ENCODE measurements around the gene RNF225. TPM values are rescaled to one million over a fixed set of nuclear protein-coding genes. Genes with fewer than 3 reads are reported as not detected.

The RNF225 gene
- total RNA-seq, 1 donor from 2014 or later: 0.79 TPM

DNA sequence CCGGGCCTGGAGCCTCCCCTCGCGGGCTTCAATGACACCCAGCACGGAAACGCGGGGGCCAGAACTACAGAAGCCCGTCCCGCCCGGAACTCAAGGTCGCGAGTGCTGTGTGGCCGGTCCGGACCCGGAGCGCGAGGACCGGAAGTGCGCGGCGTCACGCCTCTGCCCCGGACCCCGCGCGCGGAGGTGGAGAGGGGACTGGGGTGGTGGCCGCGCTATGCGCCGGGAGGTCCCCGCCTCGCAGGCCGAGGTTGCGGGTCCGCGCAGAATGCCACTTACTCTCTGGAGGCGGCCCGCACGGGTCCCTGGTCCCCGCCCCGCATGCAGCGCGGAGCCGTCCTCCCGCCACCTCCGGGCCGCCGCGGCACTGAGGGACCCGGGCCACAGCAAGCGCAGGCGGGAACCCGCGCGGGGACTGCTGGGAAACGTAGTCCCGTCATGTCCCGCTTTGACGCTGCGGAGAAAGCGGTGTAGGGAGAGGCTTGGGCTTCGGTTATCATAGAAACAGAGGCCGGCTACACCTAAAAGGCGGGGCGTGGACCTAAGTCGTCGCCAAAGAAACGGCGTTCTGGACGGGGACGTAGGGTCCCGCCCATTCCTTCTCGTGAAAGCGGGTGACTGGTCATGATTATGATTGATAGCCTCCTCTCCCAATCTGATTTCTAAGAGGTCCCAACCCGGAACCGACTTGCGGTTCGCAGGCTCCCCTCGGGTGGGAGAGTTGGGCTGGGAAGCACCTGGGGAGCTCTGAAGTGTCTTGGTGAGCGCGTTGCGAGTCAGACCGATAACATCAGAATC is 14.6 kb upstream of the RNF225 start, which contains the start of gene ZNF837:
Gene ZNF837 (minus strand): TSS at position 369 of the 798 bp plus-strand sequence. CDS start 11,698 bp downstream, outside the sequence.
- Histone ChIP-seq H3K36me3 (ENCODE audit: control insufficient read depth, insufficient read depth, low read length) (no peaks in the 10 kb centered on the region), H3K27me3 (ENCODE audit: control insufficient read depth, insufficient read depth, low read length) (no peaks in the 10 kb centered on the region), H3K4me3 (ENCODE audit: low read depth, low read length) (peak within 1 kb of the TSS; percentile 51)
- TF ChIP-seq, protein P1, sequence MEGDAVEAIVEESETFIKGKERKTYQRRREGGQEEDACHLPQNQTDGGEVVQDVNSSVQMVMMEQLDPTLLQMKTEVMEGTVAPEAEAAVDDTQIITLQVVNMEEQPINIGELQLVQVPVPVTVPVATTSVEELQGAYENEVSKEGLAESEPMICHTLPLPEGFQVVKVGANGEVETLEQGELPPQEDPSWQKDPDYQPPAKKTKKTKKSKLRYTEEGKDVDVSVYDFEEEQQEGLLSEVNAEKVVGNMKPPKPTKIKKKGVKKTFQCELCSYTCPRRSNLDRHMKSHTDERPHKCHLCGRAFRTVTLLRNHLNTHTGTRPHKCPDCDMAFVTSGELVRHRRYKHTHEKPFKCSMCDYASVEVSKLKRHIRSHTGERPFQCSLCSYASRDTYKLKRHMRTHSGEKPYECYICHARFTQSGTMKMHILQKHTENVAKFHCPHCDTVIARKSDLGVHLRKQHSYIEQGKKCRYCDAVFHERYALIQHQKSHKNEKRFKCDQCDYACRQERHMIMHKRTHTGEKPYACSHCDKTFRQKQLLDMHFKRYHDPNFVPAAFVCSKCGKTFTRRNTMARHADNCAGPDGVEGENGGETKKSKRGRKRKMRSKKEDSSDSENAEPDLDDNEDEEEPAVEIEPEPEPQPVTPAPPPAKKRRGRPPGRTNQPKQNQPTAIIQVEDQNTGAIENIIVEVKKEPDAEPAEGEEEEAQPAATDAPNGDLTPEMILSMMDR (IDR thresholded peaks at IDR 0.05; ENCODE audit: insufficient read depth, low read length, severe bottlenecking): no peak
- peak; percentile 100 for DNase-seq (ENCODE audit: low read depth)
- peak; percentile 92 for FAIRE-seq

DNA sequence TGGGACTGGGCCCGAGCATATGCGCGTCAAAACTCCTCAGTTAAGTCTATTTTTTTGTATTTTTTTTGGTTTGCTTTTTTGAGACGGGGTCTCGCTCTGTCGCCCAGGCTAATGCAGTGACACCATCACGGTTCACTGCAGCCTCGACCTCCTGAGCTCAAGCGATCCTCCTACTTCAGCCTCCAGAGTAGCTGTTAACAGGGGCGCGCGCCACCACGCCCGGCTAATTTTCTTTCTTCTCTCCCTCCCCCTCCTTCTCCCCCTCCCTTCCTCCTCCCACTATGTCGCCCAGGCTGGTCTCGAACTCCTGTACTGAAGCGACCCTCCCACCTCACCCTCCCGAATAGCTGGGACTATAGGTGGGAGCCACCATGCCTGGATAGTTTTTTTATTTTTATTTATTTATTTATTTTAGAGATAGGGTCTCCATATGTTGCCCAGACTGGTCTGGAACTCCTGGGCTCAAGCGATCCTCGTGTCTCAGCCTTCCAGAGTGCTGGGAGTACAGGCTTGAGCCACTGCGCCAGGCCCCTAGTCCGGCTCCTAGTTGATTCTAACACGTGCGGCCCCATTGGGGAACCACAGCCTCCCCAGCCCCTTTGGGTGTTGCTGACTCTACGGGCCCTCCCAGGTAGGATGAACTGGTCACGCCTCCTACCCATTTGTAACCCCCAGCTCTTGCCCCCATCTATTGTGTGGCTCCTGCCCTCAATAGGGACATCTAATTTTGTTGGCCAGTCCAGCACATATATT is 13.8 kb upstream of the RNF225 start:
- Histone ChIP-seq H3K27me3 (ENCODE audit: control insufficient read depth, insufficient read depth, low read length) (no peaks in the 10 kb centered on the region), H3K36me3 (ENCODE audit: control insufficient read depth, insufficient read depth, low read length) (no peaks in the 10 kb centered on the region), H3K4me3 (ENCODE audit: low read depth, low read length) (peak overlapping the region; percentile 51)
- TF ChIP-seq, protein P1 (IDR thresholded peaks at IDR 0.05; ENCODE audit: insufficient read depth, low read length, severe bottlenecking): no peak
- FAIRE-seq (no peak), DNase-seq (ENCODE audit: low read depth) (no peak)

DNA sequence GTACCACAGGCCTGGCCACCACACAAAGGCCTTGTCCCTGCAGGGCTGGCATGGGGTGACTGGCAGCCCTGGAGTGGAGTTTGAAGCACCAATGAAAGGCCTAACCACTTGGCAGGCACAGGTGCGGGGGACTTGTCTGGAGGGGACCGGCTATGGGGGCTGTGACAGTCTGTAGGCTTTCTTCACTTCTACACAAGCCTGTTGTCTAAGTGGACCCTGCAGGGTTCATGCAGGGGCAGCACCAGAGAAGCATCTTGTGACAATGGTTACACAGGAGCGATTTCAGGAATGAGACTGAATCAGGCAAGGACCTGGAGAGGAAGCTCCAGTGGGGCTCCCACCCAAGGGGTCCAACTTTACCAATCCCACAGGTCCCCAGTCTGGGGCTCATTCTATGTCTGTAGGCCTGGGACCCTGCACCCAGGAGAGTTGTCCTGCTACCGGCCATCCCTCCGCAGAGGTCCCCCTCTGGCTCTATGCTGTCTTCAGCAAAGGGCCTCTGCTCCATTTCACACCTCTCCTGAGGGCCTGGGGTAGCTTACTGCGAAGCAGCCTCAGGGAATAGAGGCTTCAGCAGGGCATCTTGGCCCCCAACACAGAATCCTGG is 12.4 kb upstream of the RNF225 start:
- DNase-seq (ENCODE audit: low read depth) (no peak), FAIRE-seq (no peak)
- TF ChIP-seq, protein P1 (IDR thresholded peaks at IDR 0.05; ENCODE audit: insufficient read depth, low read length, severe bottlenecking): no peak
- H3K4me3 ChIP-seq (ENCODE audit: low read depth, low read length): no peak overlapping the region
- no peaks in the 10 kb centered on the region for H3K27me3 ChIP-seq (ENCODE audit: control insufficient read depth, insufficient read depth, low read length)
- H3K36me3 ChIP-seq (ENCODE audit: control insufficient read depth, insufficient read depth, low read length): peaks cover 3% of the 10 kb centered on the region

DNA sequence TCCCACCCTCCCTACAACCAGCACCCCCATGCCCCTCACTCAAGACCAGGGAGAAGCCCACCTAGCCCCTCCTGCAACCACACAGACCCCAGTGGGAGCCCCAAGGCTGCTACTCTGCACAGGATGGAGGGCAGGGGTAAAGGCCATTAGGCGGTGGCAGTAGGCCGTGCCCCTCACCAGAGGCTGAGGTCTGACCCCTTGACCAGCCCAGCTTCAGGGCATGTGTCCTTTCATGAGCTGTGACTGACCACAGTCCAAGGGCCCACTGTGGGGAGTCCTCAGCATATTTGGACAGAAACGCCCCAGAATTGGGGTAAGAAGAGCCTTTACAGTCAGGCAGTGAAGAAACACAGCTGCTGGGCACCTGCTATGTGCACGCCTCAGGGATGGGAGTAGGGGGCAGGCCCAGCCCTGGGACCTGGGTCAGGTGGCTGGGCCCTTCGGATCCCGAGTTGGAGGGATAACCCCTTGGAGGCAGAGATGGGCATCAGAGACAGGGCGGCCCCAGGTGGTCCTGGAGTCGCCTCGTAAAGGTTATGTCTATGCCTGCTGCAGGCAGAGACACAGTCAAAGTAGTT is 10.1 kb upstream of the RNF225 start:
- no peak for DNase-seq (ENCODE audit: low read depth)
- no peak for FAIRE-seq
- no peaks in the 10 kb centered on the region for H3K27me3 ChIP-seq (ENCODE audit: control insufficient read depth, insufficient read depth, low read length)
- peak overlapping the region; percentile 59 for H3K4me3 ChIP-seq (ENCODE audit: low read depth, low read length)
- peaks cover 6% of the 10 kb centered on the region for H3K36me3 ChIP-seq (ENCODE audit: control insufficient read depth, insufficient read depth, low read length)
- TF ChIP-seq, protein P1 (IDR thresholded peaks at IDR 0.05; ENCODE audit: insufficient read depth, low read length, severe bottlenecking): no peak

DNA sequence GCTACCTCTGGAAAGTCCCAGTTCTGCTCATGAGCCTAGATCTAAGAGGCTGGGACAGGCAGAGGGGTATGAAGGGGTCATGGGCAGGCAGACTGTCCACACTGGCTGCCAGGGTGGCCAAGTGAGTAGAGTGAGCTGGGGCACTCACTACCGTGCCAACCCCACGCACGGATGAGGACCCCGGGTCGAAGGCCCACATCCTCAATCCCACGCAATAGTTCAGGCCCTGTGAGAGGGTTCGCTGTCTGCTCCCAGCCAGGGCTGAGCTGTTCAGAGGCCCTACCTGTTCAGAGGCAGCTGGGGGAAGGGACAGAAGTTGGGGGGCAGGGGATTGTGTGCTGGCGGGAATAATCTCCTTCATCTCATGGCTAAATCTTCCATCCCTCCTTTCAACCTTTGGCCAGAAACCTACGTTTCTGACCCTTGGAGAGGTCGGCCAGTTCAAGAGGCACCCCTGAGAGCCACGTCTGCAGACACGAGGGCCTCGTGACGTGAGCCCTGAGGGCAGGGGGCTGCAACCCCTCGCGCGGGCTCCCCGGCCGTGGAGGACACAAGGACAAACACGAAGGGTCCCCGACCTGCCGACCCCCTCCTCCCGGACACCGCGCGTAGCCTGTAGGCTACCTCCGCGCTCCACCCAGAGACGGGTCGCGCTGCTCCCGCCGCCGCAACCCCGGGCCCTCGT is 9.4 kb upstream of the RNF225 start:
- H3K27me3 ChIP-seq (ENCODE audit: control insufficient read depth, insufficient read depth, low read length): no peaks in the 10 kb centered on the region
- FAIRE-seq (no peak), DNase-seq (ENCODE audit: low read depth) (no peak)
- peak overlapping the region; percentile 59 for H3K4me3 ChIP-seq (ENCODE audit: low read depth, low read length)
- TF ChIP-seq, protein P1 (IDR thresholded peaks at IDR 0.05; ENCODE audit: insufficient read depth, low read length, severe bottlenecking): no peak
- peaks cover 10% of the 10 kb centered on the region for H3K36me3 ChIP-seq (ENCODE audit: control insufficient read depth, insufficient read depth, low read length)
